NCI-H510A (cell line): ENCODE measurements around the gene HNRNPK.
A peak's percentile ranks its signal among the peaks of the same experiment; 100 is the strongest.
"Not testable (repeated sequence)": the region's sequence is repeated elsewhere in the genome, so short reads cannot be mapped to it uniquely, and the experiment has no call there.

Experiments
- DNase-seq: peaks from one replicate; lab custom pipeline; 2025; lab: John Stamatoyannopoulos, UW

The HNRNPK gene

DNA sequence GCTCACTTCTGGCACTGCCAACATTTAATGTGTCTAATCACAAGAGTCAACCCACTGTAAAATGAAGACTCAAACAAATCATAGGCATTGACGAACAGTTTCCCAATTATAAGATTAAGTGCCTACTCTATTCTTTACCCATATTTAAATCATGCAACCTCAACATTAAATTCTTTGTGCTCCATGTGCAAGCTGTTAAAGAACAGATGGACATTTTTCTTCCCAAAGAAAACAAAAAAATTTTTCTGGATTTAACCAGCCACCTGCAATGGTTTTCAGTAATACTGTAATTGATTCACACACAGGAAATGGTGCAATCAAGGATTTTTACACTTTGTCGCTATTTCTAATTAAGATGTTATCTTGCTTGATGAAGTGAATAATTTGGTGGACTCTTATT lies 3.6 kb downstream of the HNRNPK start:
- DNase-seq, result no peak

DNA sequence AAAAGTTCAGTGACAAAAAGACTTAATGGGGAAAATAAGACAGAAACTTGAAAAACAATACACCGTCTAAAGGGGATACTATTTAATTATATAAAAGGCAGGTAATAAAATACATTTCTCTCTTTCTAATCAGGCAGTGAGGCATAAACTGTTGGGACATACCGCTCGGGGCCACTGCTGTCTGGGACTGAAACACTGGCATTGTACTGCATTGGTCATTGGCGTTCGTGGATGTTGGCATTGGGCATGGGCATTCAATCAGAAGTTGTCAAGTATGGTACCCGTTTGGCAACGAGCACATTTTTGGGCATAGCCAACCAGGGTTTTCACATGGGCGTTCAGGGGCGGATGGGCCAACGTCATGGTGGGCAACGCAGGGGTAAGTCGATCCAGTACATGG lies 4.7 kb downstream of the HNRNPK start:
- no peak for DNase-seq

DNA sequence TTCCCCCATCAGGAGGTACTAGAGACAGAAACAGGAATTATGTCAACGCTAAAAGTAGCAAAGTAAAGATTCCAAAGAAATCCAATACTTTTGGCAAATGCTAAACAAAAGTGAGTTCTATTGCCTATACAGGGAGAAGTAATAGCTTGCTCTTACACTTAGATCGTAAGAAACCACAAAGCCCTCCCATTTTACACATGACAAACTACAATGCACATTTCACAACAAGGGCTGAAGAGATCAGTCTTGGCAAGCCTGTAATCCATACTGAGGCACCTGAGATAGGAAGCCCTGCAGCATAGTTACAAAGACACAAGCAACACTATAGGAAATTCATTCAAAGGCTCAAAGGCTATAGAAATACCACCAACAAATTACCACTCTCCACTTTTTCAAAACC lies 7.7 kb downstream of the HNRNPK start:
- no peak for DNase-seq

DNA sequence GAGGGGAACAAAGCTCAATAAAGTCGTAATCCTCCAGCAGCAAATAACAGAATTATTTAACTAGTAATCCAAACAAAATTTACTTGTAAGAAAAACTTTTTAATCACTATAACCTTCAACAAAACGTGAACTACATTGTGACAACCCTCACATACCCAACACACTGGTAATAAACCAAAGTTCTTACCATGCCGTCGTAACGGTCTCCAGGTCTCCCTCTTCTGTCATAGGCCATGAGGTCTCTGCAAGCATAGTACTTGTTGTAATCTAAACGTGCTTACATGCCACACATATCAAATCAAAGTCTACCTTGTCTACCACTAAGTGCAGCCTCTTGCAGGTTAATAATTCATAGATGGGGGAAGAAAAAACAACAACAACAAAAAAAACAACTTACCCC lies 8.5 kb downstream of the HNRNPK start:
- no peak for DNase-seq

DNA sequence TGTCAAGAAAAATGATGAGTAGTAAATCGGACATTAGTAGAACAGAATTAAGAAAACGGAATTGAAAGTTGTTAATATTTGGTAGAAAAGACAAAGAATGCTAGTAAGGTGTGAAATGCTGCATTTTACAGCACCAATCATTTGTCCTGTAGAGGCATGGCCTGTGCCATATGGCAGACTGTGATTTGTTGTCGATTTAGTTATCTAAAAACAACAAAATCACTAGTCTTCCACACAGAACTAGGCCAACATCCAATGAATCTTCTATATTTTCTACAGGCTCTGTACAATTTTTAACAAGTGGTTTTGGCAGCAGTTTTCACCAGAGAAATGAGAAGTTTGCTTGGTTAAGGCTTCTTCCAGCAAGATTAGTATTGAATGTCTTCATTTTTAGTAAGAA lies 10.4 kb downstream of the HNRNPK start:
- no peak for DNase-seq

DNA sequence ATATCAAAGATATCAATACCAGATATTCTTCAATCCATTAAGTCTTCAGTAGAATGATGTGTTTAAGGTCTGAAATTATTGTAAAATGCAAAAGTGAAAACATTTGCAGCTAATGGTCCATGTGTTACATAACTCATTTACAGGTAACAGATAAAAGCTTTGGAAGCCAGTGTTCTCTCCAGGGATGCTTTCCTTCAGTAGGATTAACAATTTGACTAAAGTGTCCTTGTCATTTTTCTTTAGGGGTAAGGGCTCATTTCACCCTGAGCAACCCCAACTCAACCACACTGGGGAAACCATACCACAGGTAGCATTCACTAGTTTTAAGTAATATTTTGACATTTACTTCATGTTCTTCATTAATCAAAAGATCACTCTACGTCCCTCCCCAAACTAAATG lies 12.9 kb downstream of the HNRNPK start:
- DNase-seq, result no peak

DNA sequence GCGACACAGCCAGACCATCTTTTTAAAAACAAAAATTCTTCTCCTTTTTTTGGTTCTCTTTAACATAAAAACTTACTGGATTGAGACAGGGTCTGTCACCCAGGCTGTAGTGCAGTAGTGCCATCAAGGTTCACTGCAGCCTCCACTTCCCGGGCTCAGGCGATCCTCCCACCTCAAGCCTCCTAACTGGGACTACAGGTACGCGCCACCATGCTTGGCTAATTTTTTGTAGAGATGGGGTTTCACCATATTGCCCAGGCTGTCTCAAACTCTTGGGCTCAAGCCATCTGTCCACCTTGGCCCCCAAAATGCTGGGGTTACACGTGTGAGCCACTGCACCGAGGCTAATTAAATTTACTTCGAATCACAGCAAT lies 13.8 kb downstream of the HNRNPK start:
- no peak for DNase-seq

DNA sequence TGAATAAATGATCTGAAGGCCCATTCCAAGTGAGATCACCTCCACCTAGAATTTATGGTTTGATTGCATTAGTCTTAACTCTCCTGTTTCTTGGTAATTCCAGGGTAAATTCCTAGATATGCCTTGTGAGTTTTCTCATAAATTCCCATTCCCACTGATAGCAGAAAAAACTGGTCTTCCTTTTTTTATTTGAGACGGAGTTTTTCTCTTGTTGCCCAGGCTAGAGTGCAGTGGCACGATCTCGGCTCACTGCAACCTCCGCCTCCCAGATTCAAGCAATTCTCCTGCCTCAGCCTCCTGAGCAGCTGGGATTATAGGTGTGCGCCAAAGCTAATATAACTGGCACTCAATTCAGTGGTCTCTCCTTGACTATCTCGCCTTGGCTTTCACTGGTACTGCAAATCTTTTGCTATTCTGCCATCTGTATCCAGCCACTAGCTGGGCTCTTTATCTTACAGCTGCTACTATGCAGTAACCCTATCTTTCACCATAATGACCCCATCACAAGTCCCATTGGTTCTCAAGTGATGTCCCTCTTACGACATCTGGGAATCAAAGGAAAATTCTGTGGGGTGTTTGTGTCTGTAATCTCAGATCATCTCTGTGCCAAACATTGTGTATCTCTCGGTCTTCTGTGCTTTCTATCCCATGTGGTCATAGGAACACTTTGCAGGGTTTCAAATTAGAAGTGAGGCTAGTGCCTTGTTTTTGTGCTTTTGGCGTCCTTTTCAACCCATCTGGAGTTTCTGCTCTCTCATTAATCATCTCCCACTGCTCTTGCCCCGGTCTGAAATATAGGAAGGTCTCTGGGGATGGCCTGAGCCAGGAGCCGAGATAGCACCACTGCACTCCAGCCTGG lies 14.4 kb downstream of the HNRNPK start:
- DNase-seq, result peak; percentile 2

DNA sequence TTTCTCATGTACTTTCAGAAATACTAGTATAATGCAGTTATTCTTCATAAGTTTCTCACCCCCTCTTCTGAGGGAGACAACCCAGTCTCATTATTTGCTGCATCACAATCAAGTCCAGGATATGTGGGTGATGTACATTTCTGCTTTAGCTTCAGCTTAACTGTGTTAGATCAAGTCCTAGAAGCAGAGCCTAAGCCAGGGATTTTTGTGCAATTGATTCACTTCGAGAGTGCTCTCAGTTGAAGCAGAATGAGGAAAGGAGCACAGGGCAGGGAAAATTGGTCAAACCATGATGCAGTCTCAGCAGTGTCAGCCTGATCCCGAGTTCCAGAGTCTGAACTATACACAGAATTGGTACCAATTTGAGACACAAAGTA lies 15.1 kb downstream of the HNRNPK start:
- DNase-seq, result no peak

DNA sequence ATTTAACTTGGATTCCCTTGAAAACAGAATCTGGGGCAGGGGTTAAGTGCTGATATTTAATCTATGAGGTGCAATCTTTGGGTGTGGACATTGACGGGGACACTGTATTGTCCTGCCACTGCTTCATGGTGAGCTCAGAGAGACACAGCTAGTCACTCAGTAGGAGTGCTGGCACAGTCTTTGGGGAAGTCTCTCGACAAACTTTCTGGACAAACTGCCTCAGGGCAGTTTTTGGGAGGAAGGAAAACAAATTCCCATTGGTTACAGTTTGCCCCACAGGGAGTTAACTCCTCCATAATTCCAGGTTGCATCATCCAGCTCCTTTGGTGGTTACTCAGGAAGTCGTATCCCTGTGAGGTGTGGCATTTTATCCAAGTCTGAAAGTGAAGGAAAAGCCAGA lies 17.9 kb downstream of the HNRNPK start:
- no peak for DNase-seq

DNA sequence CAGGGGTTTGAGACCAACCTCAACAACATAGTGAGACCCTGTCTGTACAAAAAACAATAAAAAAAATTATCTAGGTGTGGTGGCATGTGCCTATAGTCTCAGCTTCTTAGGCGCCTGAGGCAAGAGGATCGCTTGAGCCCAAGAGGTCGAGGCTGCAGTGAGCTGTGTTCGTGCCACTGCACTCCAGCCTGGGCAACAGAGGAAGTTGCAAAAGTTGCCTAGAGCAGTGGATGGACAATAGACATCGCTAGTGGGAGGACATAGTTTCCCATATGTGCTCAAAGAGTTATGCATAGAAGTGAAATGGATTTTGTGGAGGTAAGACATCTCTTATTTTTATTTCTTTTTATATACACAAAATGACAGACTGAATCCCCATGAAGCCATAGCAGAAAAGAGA lies 19.0 kb downstream of the HNRNPK start:
- no peak for DNase-seq

DNA sequence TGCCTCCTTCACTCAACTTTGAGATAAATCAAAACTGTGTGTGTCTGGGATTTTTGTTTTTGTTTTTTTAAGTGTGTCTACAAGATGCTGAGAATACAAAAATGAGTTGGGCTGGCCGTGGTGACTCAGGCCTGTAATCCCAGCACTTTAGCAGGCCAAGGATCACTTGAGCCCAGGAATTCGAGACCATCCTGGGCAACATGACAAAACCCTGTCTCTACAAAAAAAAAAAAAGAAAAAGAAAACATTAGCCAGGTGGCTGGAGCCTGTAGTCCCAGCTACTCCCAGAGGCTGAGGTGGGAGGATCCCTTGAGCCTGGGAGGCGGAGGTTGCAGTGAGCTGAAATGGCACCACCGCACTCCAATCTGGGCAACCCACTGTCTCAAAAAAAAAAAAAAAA lies 21.0 kb downstream of the HNRNPK start:
- no peak for DNase-seq

DNA sequence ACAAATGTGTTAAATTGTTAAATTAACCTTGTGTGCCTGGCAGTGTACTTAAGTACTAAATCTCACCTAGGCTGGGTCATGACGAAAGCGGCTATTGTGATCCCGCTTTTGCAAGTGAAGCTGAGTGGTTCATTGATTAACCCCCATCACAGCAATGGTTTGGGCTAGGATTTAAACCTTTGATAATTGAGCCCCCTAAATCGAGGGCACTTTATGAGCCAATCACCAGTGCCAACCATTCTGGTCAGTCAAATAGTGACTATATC lies 22.8 kb downstream of the HNRNPK start:
- DNase-seq, result peak; percentile 3

DNA sequence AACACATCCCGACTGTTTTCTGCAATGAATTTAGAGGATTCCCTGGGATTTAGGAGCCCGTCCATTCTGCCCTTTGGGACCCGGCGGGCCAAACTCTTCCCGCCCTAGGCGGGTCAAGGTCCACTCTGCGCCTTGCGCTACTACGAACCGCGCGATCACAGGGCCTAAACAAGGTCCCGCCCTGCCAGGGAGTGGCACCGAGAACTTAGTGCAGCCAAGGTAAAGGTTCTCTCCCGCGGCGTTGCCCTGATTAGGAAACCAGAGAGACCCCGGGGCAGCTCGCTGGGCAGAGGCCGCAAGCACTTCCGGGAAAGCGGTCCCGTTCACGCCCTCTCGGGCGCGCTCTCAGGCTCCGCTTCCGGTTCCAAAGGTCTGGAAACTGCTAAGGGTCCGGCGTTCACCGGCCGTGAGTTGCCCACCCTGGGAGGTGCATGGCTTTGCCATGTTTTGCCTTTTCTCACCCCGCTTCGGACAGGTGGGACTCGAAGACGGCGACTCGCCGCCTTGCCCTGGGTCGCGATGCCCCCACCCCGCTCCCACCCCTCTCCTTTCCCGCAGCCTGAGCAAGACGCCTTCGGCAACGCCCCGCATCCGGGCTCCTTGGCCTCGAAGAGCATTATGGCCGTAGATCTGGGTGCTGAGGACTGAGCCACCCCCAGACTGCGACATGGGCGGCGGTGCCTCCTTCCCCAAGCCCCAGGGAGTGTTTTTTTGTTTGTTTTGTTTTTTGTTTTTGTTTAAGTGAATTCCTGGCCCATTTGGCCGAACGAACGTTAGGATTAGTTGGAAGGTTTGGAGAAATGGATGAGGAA lies 23.4 kb downstream of the HNRNPK start:
- peak; percentile 67 for DNase-seq

DNA sequence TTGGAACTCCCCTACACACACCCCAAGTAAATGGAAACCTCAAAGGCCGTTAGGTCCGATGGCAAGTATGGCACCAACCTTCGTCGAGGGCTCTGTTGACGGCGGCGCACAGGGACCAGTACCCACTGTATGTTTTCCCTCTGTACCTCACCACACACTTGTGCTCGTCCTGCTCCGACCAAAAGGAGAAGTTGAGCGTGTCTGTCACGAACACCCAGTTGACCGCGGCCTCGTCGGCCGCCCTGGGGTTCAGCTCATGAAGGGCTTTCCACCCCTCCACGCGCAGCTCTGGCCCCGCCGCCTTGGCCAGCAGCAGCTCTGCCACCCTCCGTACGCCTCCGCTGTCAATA lies 24.0 kb downstream of the HNRNPK start:
- no peak for DNase-seq

DNA sequence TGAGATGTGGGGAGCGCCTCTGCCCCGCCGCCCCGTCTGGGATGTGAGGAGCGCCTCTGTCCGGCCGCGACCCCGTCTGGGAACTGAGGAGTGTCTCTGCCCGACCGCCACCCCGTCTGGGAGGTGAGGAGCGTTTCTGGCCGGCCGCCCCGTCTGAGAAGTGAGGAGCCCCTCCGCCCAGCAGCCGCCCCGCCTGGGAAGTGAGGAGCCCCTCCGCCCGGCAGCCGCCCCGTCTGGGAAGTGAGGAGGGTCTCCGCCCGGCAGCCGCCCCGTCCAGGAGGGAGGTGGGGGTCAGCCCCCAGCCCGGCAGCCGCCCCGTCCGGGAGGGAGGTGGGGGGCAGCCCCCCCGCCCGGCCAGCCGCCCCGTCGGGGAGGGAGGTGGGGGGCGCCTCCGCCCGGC lies 31.9 kb downstream of the HNRNPK start:
- DNase-seq, result not testable (repeated sequence)

DNA sequence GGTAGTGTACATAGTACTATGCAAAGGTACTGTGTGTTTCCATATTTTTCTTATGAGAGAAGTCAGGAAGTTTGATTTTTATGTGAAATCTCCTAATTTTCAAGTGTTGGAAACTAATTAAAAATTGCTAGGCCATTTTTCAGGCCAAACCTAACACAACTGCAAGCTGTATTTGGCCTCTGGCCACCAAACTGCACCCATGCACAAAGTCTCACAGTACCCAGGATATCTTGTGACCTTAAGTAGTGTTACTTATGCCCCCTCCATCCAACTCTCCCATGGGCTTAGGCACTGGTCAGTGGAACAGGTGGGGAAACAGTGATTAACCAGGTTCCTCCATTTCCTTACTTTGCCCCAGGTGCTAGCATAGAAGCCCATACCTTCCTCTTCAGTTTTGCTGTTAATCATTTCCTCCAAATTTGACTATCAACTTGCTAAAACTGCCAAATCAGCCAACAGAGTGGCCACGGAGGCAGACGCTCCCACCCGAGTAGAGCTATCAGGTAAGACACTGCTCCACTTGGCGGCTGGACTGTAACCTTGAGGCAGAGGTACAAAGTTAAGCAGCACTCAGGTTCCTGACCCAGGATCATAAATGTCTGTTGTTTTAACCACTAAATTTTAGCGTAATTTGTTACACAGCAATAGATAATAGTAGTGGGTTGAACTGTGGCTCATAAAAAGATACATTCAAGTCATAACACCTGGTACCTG lies 39.3 kb downstream of the HNRNPK start:
- DNase-seq, result no peak

DNA sequence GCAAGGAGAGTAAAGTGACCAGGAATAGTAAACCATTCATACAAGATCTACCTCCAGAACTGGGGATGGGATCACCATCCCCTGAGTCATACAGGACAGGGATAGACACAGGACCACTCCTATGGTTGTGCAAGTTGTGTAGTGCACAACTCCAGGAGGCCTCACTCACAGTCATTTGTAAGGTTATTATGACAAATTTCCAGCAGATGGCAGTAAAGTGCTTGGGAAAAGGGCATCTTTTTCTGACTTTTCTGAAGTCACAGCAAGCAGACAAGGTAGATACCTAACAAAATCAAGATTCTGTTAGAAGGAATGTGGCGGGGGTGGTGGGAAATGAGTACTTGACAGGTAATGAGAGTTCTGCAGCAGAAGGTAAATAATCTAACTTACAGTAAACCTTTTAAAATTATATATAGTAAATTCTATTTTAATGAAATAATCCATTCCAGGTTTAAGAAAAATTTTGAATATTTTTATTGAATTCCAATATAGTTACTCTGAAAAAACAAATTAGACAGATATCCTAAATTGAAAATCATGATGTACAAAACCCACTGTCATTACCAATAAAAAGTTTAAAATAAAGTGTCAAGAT lies 42.1 kb downstream of the HNRNPK start:
- DNase-seq, result no peak

DNA sequence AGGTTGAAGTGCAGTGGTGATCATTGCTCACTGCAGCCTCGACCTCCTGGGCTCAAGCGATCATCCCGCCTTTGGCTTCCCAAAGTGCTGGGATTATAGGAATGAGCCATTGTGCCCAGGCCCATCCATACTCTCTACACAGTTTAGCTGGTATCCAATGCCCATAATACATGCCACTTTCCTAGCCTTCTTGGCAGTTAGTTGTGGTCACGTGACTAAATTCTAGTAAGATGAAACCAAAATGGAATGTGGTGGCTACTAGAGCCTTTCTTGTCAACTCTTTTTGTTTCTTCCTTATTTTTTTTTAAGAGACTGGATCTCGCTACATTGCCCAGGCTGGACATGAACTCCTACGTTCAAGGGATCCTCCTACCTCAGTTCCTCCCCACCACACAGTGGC lies 43.5 kb downstream of the HNRNPK start:
- no peak for DNase-seq

DNA sequence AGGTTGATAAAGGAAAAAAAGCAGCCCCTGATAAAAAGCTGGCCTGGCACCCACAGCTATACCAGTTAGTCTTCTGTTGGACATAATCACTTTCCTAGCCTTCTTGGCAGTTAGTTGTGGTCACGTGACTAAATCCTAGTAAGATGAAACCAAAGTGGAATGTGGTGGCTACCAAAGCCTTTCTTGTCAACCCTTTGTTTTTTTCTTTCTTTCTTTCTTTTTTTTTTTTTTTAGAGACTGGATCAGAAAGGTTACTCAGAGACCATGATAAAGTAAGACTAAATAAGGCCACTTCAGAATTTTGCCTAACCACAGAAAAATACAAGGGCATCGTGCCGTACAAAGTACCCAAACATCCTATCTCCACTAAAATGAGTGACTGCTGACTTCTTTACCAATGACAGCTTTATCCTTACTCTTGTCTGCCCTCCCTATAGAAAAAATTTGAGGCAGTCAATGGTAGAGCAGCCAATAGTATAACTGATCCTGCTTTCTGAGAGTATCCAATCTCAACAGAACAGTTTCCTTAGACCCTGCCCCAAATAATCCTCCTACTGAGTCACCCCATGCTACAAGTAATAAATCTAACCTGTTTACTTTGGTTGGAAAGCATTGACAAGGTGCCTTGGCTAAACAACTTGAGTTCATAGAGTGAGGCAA lies 44.6 kb downstream of the HNRNPK start:
- no peak for DNase-seq

DNA sequence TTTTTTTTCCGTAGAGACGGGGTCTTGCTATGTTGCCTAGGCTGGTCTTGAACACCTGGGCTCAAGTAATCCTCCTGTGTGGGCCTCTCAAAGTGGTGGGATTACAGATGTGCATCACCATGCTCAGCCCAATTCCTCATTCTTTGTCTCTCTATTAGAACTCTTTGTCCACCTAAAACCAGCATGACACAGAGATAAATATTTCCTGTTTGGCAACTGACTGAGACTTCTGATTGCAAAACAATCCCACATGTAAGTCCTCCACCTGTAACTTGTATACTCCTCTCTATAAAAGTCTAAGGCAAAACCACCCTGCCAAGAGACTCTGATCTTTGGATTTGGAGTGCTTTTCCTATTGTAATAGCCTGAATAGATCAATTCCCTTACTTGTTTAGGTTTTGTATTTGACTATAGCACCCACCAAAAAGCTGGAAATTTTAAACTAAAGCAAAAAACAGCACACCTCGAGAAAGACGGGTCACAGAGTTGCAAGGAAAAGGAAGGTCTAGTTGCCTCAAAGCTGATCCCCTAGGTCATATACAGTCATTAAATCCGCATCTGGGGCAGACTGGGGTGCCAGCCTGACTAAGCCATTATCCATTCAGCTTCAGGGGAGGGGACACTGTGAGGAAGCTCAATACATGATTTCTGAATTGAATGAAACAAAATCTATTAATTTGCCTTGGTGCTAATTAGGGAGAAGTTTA lies 45.3 kb downstream of the HNRNPK start:
- DNase-seq, result no peak

DNA sequence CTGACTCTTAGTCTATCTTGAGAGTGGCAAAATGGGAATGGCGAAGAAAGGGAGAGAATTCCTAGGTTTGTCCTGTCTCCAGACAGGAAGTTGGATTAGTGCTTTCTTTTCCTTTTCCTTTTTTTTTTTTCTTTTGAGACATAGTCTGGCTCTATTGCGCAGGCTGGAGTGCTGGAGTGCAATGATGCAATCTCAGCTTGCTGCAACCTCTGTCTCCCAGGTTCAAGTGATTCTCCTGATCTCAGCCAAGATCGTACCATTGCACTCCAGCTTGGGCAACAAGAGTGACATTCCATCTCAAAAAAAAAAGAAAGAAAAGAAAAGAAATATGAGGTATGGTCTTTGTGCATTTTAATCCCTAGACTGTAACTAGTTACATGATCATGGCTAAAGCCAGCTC lies 46.2 kb downstream of the HNRNPK start:
- no peak for DNase-seq
